Kidney tubule cell (primary cell): Measurements from ENCODE around the gene UBL5.

Experiments
- DNase-seq: peaks from one replicate; pipeline ENCODE4 v3.0.0-alpha.2; 2018; ENCODE audit warnings: low spot score

The UBL5 gene

DNA sequence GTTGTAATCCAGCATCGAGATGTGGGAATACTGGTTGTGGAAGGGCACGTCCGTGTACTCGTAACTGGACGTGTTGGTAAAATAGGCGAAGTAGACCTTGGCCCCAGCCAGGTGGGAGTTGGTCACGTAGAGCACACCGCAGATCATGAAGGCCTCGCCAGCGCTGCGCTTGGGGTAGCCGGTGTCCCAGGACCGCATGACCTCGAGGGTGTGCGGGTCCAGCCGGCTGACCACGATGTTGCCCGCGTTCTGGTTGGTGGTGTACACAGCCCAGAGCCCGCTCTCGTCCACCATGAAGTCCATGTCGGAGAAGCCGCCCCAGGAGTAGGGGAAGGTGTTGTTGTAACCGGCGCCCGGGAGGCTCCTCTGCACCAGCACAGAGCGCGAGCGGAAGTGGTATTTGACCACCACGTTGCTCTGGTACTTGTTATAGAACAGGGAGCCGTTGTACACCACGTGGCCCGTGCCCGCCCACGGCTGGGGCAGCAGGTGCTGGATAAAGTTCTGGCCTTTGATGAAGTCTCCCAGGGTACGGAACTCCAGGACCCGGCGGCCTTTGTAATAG lies 26.6 kb downstream of the UBL5 start:
- no peak for DNase-seq

DNA sequence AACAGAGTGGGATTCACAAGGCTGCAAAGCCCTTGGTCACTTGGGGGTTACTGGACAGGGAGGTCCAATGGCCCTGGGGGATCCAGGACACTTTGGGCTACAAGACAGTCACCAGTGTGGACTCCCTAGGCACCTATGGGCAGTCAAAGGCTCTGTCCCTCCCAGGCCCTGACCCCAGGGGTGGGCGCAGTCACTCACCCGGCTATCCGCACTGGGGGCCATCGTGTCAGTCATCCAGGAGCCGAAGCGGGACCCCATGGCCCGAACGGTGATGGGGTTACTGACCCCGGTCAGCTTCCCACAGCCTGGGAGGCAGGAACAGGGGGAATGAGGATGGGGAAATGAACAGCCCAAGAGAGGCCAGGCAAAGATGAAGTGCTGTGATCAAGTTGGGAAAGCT lies 28.9 kb downstream of the UBL5 start:
- DNase-seq: no peak

DNA sequence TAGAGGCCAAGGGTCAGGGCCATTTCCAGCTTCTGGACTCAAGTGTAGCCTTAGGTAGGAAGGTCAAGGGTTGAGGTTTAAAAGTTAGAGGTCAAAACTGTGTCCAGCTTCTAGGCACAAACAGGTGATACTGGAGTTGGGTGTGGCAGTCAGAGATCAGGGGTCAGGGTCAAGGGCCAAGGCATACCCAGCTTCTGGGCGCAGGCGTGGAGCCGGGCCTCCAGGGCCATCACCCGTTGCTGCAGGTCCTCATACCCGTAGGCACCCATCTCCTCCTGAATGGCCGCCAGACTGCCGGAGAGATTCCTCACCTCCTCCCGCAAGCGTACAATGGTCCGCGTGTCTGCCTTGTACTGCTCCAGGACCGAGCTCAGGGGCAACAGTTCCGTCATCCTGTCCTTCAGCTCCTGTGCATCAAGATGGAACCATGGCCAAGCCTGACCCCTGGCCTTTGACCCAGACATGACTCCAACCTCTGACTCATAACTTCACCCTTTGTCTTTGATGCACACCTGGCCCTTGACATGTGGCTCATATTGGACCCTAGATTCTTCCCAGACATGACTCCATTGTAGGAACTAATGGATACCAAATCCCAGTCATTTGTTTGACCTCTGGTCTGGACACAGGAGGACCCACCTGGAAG lies 29.5 kb downstream of the UBL5 start:
- DNase-seq: no peak

DNA sequence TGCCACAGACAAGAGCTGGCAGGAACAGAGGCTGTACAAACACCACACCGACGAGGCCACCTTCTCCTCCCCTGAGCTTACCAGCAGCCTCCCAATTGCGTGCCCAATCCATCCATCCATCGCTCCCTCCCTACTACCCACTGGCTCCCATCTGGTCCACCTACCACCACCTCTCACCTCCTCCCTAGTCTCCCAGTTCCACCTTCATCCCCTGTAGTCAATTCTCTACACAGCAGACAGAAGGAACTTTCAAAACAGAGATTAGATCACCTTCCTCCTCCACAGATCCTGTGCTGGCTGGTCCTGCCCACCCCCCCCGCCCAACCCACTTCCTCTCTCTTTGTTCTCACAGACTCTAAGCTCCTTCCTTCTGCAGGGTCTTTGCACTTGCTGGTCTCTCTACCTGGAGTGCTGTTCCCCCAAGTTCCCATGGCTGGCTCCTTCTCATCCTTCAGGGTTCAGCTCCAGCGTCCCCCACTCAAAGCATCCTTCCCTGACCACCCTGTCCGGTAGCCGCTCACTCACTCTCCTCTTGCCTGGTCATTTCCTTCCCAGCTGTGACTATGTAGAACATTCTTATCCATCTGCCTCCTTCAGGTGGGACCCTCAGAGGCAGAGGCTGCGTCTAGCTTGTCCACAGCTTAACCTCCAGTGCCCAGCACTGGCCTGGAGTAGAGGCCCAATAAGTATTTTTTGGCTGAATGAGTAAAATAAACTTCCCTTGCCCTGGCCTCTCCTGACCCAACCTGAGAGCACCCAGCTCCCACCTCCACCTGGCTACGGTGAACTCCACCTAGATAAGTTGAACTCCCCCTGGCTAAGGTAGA lies 30.4 kb downstream of the UBL5 start:
- DNase-seq: no peak

DNA sequence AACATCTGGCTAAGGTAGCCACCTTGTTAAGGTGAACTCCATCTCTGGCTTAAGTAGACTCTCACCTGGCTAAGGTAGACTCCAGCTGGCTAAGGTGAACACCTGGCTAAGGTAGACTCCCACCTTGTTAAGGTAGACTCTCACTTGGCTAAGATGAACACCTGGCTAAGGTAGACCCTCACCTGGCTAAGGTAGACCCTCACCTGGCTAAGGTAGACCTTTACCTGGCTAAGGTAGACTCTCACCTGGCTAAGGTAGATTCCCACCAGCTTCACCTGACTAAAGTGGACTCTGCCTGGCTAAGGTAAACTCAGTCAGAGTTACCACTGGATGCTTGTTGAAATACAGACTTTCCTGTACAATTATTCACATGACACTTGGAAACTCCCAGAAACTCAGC lies 31.0 kb downstream of the UBL5 start:
- DNase-seq: no peak

DNA sequence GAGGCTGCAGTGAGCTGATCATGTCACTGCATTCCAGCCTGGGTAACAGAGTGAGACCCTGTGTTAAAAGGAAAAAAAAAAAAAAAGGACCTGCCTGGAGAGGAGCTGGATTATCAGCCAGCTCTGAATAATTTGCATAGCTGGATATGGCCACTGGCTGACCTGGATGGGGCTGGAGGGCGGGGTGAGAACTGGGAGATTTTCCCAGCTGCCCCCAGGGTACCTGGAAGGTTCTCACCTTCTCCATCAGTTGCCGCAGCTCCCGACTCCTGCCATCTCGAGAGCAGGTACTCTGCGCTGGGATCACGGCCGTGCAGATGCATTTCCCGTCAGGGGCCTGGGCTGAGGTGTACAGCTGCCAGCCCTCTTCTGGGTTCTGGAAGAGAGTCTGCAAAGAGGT lies 32.7 kb downstream of the UBL5 start:
- no peak for DNase-seq

DNA sequence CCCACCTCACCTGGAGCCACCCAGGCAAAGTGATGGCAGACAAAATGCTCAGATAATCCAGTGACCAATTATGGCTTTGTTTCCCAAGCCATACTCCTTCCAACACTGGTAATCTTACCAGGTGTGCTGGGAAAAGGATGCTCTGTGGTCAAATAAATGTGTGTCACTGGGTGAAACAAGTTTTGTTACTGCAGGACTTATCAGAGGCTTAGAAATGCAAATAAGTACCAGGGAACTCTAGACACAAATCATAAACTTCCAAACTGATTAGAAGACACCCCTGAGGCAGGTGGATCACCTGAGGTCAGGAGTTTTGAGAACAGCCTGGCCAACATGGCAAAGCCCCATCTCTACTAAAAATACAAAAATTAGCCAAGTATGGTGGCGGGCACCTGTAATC lies 33.8 kb downstream of the UBL5 start:
- no peak for DNase-seq

DNA sequence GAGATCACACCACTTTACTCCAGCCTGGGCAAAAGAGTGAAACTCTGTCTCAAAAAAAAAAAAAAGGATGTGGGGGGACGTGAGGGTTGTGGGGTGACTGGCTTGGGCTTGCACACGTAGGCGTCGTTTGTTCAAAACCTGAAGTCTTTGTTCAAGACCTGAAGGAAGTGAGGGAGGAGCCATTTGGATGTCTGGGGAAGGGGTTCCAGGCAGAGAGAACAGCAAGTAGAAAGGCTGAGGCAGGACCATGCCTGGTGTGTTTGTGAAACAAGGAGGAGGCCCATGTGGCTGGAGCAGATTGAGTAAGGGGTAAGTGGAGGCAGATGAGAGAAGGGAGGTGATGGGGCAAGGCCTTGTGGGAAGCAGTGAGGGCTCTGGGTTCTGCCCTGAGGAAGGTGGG lies 35.2 kb downstream of the UBL5 start:
- DNase-seq: no peak

DNA sequence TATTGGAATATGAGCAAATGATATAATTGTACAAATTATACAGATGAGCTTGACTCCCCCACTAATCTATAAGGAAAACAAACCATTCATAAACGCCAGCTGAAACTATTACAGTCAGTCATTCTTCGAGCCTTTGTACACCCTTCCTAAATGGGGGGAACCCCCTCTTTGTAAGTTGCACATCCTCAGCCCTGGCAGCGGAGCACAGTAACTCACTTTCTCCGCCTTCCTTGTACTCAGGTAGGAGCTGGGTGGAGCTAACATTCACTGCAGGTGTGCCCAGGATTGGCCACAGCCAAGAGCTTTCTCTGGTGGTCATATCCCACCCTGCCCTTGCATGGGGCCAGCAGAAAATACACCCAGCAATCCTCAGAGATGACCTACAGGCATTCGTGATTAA lies 36.0 kb downstream of the UBL5 start:
- DNase-seq: no peak

DNA sequence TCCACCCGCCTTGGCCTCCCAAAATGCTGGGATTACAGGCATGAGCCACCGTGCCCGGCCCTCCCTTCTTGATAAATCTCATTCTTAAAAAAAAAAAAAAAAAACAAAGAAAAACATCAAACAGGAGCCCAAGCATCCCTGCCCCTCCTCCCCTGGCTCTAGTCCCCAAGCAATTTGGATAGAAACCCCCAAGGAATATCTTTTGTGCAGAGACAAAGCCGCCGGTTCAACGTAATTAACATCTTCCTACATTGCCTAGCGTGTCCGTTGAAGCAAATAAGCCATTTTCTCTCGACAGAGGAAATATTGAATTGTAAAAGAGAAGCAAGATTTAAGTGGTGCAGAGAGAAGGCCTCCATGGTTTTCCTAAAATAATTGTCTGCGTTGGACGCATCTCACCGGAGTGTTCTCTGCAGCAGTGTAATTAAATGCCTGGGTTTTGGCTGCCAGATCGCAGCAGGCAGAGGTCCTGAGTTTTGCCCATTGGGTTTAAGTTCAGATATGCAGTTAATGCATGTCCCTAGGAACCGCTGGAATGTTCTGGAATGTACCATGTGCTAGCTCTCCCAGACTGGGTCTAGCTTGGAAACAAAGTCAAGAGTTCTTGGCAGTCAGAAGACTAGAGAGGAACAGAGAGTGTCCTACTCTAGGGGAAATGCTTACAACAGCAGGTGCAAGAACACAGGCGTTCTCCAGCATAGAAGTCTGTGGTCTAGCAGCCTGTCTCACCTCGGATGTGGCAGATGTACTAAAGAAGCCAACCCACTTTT lies 38.2 kb downstream of the UBL5 start:
- no peak for DNase-seq

DNA sequence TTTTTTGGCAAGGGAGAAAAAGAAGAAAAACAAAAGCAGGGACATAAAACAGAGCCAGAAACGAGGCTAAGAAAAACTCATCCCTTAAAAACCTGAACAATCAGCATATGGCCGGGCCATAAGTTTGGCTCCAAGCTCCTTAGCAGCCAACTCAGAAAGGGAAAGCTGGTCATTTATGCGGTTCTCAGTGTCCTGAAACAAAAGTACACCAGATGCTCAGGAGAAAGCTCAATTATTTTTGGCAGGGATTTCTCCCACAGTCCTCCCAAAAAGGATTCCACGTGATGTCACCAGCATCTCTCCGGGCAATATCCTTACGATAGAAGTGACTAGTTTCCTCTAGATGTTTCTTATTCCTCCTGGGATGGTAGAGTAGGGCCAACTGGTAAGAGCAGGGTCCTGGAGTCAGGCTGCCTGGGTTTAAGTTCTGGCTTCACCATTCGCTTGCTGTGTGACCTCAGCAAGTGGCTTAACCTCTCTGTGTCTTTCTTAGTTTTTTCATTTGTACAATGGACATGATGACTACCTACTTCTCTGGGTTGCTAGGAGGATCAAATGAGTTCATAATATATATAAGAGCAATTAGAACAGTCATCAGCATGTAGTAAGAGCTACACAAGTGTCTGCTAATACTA lies 41.4 kb downstream of the UBL5 start:
- no peak for DNase-seq

DNA sequence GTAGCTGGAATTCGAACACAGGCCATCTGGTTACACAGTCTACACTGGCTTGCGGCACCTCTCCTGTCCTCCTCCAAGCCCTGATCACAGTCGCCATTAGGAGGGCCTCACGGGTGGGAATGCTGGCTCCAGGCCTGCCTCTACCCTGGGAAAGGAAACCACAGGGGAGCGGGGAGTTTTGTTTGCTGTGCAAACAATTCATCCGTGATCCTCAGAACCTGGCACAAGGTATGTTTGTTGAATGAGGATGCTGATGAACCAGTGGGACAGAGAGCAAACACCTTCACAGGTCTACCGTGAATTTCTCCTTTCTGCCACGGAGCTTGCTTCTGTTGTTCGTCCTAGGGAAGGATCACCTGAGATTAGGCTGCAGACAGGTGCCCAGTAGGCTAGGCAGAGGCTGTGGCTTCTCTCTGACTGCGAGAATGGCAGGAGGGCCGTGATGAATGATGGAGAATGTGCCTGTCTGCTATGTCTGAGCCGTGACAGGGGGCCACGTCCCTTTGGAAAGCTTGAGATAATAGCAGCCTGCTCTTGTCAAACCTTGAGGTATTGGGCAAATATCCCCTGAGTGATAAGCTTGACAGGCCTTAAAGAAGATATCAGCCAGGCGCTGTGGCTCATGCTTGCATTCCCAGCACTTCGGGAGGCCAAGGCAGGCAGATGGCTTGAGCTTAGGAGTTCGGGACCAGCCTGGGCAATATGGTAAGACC lies 44.1 kb downstream of the UBL5 start:
- DNase-seq: no peak

DNA sequence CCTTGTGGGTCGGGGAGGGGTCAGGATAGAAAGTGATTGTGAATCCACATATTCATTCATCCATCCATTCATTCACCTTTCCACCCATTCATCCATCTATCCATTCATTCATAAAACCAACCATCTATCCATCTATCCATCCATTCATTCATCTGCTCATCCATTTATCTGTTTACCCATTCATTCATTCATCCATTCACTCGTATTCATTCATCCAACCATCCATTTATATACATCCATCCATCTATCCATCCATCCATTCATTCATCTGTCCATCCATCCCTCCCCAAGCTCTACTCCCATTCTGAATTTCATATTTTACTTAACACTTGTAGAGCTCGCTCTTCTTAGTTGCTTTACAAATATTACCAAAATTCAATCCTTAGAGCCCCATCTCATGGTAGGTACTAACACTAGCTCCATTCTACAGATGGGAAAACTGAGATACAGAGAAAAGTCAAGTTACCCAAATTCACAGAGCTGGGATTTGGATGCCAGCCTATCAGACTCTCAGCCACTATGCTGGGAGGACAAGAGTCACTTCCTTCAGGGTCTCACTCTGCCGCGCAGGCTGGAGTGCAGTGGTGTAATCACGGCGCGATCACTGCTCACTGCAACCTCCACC lies 45.0 kb downstream of the UBL5 start:
- no peak for DNase-seq

DNA sequence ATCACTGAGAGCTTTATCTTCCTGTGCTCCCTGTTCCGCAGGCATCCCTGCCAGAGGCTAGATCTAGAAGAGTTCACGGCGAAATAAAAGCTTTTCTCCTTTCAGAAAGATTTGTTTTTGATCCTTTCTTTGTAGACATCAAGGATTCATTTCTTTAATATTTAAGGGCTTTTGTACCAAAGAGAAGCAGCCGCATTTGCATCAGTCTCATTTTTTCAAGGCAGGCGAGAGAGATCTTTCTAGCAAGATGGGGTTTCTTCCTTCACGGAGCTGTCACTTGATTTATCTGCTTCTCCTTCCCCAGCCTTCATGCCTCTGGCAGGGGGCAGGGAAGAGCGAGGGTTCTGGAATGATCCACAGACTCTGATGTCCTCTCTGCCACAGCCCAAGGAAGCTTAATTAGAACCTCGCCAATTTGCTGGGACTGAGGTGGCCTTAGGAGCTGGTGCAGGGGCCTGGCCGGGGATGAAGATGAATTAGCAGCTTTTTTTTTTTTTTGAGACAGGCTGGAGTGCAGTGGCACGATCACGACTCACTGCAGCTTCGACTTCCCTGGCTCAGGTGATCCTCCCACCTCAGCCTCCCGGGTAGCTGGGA lies 47.4 kb downstream of the UBL5 start:
- no peak for DNase-seq

DNA sequence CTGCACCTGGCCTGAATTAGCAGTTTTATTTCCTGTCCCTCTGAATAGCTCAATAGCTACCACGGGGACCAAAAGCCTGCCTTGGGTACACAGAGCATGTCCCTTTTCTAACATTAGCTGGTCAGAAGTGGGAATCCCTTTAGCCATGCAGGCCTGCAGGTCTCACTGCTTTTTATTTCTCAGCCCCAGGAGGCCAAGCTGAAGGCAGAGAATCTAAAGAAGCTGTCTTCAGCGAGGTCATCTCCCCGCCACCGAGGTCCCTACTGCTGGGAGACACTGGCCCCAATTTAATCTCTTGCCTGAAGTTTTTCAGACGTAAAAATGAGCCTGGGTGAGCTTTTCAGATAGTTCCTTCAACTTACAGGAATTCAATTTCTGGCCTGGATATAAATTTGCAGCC lies 48.1 kb downstream of the UBL5 start:
- DNase-seq: no peak

DNA sequence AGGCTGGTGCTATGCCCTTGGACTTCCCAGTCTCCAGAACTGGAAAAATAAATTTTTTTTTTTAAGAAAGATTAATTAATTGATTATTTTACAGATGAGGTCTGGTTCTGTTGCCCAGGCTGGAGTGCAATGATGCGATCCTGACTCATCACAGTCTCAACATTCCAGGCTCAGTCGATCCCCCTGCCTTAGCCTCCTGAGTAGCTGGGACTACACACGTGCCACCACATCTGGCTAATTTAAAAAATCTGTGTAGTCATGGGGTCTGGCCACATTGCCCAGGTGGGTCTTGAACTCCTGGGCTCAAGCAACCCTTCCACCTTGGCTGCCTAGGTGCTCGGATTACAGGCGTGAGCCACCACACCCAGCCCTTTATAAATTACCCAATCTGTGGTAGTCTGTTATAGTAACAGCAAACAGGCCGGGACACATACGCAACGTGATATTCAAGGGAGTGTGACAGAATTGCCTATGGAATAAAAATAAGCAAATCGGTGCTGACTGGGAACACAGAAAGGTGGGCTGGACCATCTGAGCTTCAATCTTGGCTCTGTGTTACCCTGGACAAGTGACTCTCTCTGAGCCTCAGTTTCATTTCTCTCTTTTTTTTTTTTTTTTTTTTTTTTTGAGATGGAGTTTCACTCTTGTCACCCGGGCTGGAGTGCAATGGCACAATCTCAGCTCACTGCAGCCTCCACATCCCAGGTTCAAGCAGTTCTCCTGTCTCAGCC lies 50.2 kb downstream of the UBL5 start:
- DNase-seq: peak; percentile 62

DNA sequence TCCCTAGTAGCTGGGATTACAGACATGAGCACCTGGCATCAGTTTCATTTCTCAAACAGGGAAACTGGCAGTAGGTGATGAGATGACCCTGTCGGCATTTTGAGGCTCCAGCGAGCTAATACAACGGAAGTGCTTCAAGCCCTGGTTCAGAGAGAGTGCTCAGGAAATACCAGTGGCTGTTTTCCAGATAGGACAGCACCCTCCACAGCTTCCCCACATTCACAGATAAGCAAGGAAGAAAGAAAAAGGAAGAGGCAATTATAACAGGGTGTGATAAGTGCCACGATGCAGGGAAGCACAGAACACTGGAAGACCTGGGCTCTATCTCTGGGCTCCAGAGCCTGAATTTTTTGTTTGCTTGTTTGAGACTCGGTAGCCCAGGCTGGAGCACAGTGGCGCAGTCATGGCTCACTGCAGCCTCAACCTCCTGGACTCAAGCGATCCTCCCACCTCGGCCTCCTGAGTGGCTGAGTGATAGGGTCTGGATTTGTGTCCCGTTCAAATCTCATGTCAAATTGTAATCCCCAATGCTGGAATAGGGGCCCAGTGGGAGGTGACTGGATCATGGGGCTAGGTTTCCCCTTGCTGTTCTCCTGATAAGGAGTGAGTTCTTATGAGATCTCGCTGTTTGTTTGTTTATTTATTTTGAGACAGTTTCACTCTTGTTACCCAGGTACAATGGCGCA lies 50.9 kb downstream of the UBL5 start:
- no peak for DNase-seq
